Lower leg skin (tissue), 4 donors: ENCODE measurements around the gene PPP2R5E. TPM values are rescaled to one million over a fixed set of nuclear protein-coding genes. Genes with fewer than 3 reads are reported as not detected.

ENCODE experiments used
- DNase-seq, 2 donors: peaks; one replicate each; pipeline ENCODE4 v3.0.0-alpha.2; 2019; ENCODE audit warnings: low spot score in 2 of 2
- H3K4me3 ChIP-seq: fragments of 200-600 bp; sonication (generic); 2 replicates; pipeline ENCODE4 v1.5.1; 2017; ENCODE audit warnings: mild to moderate bottlenecking, low read depth; ENCODE audit not compliant: poor library complexity, severe bottlenecking
- CTCF ChIP-seq, 3 donors: fragments of 450-650 bp; IDR thresholded peaks; one replicate each; pipeline ENCODE4 v1.5.1; 2016; ENCODE audit warnings: antibody characterized with exemption in 3 of 3, mild to moderate bottlenecking in 3 of 3, moderate library complexity in 2 of 3
- POLR2A ChIP-seq, 2 donors: fragments of 450-650 bp; IDR thresholded peaks; one replicate each; pipeline ENCODE4 v1.6.1; 2016 to 2017; ENCODE audit warnings: antibody characterized with exemption in 2 of 2, mild to moderate bottlenecking in 1 of 2, moderate library complexity in 1 of 2
- WGBS, 2 donors: methylation state at CpG; one replicate each; pipeline ENCODE4 v1.1.5; 2018; 5-methylcytosine and 5-hydroxymethylcytosine counted together
- intact Hi-C: fragments of 100-400 bp; cut with DNase I; formaldehyde crosslinking; loops from one replicate; pipeline ENCODE4 v1.15.0; 2023; ENCODE audit warnings: low total_unique reads
- total RNA-seq, 4 donors: library from RNA; depleted of rRNA; stranded (reverse); fragments of >200 nt; gene quantifications; one replicate each; pipeline ENCODE4 v1.1.0, GENCODE V29; 2016

PPP2R5E gene
- total RNA-seq, 4 donors from 2014 or later, result 15.0 to 22.5 (median 18.2) TPM

- intact Hi-C loops, result no loop called here
- no peak overlapping the region for H3K4me3 ChIP-seq
- TF ChIP-seq CTCF (IDR thresholded peaks at IDR 0.05) (no peak), POLR2A (IDR thresholded peaks at IDR 0.05) (no peak)
- no peak for DNase-seq
- WGBS, 2 donors, result 89 to 93% methylated on average over 4 of the region's 4 CpGs
Observed at GRCh38 chr14:63457498-63457897, 85.7 kb downstream of the PPP2R5E start.

- no peak overlapping the region for H3K4me3 ChIP-seq
- DNase-seq, result no peak
- WGBS, 2 donors, result 88 to 93% methylated on average over 2 of the region's 2 CpGs
- TF ChIP-seq POLR2A (IDR thresholded peaks at IDR 0.05), result no peak
- TF ChIP-seq CTCF (IDR thresholded peaks at IDR 0.05), result no peak
- intact Hi-C loops, result no loop called here
Observed at GRCh38 chr14:63454863-63455622, 88.1 kb downstream of the PPP2R5E start.

- DNase-seq, result no peak
- intact Hi-C loops, result no loop called here
- TF ChIP-seq POLR2A (IDR thresholded peaks at IDR 0.05) (no peak), CTCF (IDR thresholded peaks at IDR 0.05) (no peak)
- 88 to 90% methylated on average over 3 of the region's 3 CpGs for WGBS, 2 donors
- H3K4me3 ChIP-seq, result no peak overlapping the region
Observed at GRCh38 chr14:63454436-63454835, 88.7 kb downstream of the PPP2R5E start.

GRCh38 chr14:63453443-63453936, 89.7 kb downstream of the PPP2R5E start:
- TF ChIP-seq POLR2A (IDR thresholded peaks at IDR 0.05), result no peak
- intact Hi-C loops, result no loop called here
- no peak for DNase-seq
- H3K4me3 ChIP-seq, result no peak overlapping the region
- 71 to 79% methylated on average over 8 of the region's 8 CpGs for WGBS, 2 donors

DNA sequence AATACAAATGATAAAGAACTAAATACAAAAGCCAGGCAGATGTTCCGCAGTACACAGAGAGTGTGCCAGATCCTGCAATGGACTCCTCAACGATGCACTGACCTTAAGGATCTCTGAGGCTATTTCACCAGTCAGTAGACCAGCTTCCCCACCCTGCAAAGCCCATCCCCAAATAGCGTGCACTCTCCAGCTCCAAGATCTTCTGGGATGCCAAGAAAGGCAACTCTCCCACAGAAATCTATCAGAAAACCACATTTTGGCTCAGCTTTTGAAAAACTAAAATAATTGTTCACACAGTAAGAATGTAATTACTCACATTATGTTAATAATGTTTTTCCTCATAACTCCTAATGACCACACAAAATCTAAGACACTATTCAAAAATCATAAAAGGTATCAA, 90.4 kb downstream of the PPP2R5E start:
- TF ChIP-seq POLR2A (IDR thresholded peaks at IDR 0.05) (no peak), CTCF (IDR thresholded peaks at IDR 0.05) (no peak)
- intact Hi-C loops, result no loop called here
- no peak for DNase-seq
- WGBS, 2 donors, result 75 to 87% methylated on average over 3 of the region's 3 CpGs
- H3K4me3 ChIP-seq, result no peak overlapping the region

- 60 to 62% methylated on average over 3 of the region's 3 CpGs for WGBS, 2 donors
- TF ChIP-seq POLR2A (IDR thresholded peaks at IDR 0.05) (no peak), CTCF (IDR thresholded peaks at IDR 0.05) (no peak)
- intact Hi-C loops, result no loop called here
Observed at GRCh38 chr14:63448841-63449240, 94.3 kb downstream of the PPP2R5E start.

More at GRCh38 chr14:63448841-63449240, 94.3 kb downstream of the PPP2R5E start:
- no peak for DNase-seq
- H3K4me3 ChIP-seq, result no peak overlapping the region
